GM12874 (cell line): Measurements from ENCODE around the gene TEX22.

Experiments
- CTCF ChIP-seq: IDR thresholded peaks from 2 replicates; pipeline ENCODE4 v1.5.1; 2011; ENCODE audit warnings: low read depth, mild to moderate bottlenecking, control low read depth, low read length, moderate library complexity; ENCODE audit not compliant: insufficient read depth

The TEX22 gene

GRCh38 chr14:105444859-105445258 is 46.5 kb downstream of the TEX22 start:
- no peak for TF ChIP-seq CTCF

GRCh38 chr14:105445290-105445689 is 47.0 kb downstream of the TEX22 start:
- TF ChIP-seq CTCF = no peak

- no peak for TF ChIP-seq CTCF
Measured at GRCh38 chr14:105445901-105446845, 47.8 kb downstream of the TEX22 start.

GRCh38 chr14:105446971-105447370 is 48.6 kb downstream of the TEX22 start:
- no peak for TF ChIP-seq CTCF

GRCh38 chr14:105447651-105448640 is 49.6 kb downstream of the TEX22 start:
- no peak for TF ChIP-seq CTCF

- TF ChIP-seq CTCF = peak; percentile 78
Measured at GRCh38 chr14:105448706-105449111, 50.4 kb downstream of the TEX22 start.

- TF ChIP-seq CTCF = no peak
Measured at GRCh38 chr14:105449276-105450122, 51.2 kb downstream of the TEX22 start.
